GM12878 (cell line): ENCODE data around the gene C1QTNF12. TPM values are rescaled to one million over a fixed set of nuclear protein-coding genes. Genes with fewer than 3 reads are reported as not detected.

ENCODE experiments used
- ATAC-seq: fragments of 200-7000 bp; cut with Tn5 transposase; 3 replicates; pipeline ENCODE4 v1.9.1; 2020; ENCODE audit warnings: mild to moderate bottlenecking, moderate library complexity
- BruUV-seq: library from RNA; stranded (reverse); fragments of 400-500 nt; replicated peaks from 2 replicates; lab custom pipeline; 2021; lab: Mats Ljungman, UMichigan
- CTCF ChIA-PET: fragments of 300-600 bp; sonication (Branson Sonifier 250); formaldehyde crosslinking; extraction: SDS; loops from one replicate; lab custom pipeline; 2021; ENCODE audit warnings: inconsistent platforms; lab: Yijun Ruan, JAX
- POLR2A ChIA-PET: fragments of 350-600 bp; formaldehyde crosslinking; extraction: SDS; loops from one replicate; lab custom pipeline; 2021; ENCODE audit warnings: inconsistent platforms; lab: Charles Lee
- RAD21 ChIA-PET: fragments of 300-600 bp; sonication (Branson Sonifier 250); formaldehyde crosslinking; loops from one replicate; lab custom pipeline; 2023; ENCODE audit warnings: antibody characterized with exemption; ENCODE audit not compliant: unreplicated experiment; lab: Charles Lee
- SMC1A ChIA-PET: fragments of 300-600 bp; sonication (Branson Sonifier 250); formaldehyde crosslinking; loops from one replicate; lab custom pipeline; 2023; ENCODE audit not compliant: unreplicated experiment, uncharacterized antibody; lab: Charles Lee
- DNase-seq: peaks from one replicate; pipeline ENCODE4 v3.0.0-alpha.2; 2011; ENCODE audit warnings: low read depth, low spot score
- FAIRE-seq: peaks from 3 replicates; lab custom pipeline; 2011; peaks lifted over from hg19 to GRCh38; lab: Jason Lieb, UNC
- H2AFZ ChIP-seq: 2 replicates; pipeline ENCODE4 v1.6.0; 2011; ENCODE audit warnings: low read depth, low read length, control low read depth; ENCODE audit not compliant: control insufficient read depth
- H3K27ac ChIP-seq: 2 replicates; pipeline ENCODE4 v1.5.1; 2011; ENCODE audit warnings: control low read depth; ENCODE audit not compliant: control insufficient read depth, insufficient read depth
- H3K27me3 ChIP-seq, 2 experiments: replicated peaks in 1 of 2; 2 replicates each; pipeline versions ENCODE4 v1.6.0 to v1.6.1; 2011; ENCODE audit warnings: low read length in 1 of 2; ENCODE audit not compliant: control insufficient read depth in 2 of 2, insufficient read depth in 2 of 2
- H3K36me3 ChIP-seq, 2 experiments: 2 replicates each; pipeline ENCODE4 v1.5.1; 2011; ENCODE audit warnings: low read length in 1 of 2; ENCODE audit not compliant: control insufficient read depth in 2 of 2, insufficient read depth in 2 of 2
- H3K4me1 ChIP-seq: 2 replicates; pipeline ENCODE4 v1.6.1; 2011; ENCODE audit warnings: mild to moderate bottlenecking, low read length, moderate library complexity, mixed read lengths; ENCODE audit not compliant: control insufficient read depth, insufficient read depth
- H3K4me2 ChIP-seq: 2 replicates; pipeline ENCODE4 v1.6.0; 2011; ENCODE audit warnings: control low read depth; ENCODE audit not compliant: control insufficient read depth, insufficient read depth
- H3K4me3 ChIP-seq: fragments of 200-600 bp; sonication (generic); 2 replicates; pipeline ENCODE4 v1.5.1; 2016
- H3K79me2 ChIP-seq: 2 replicates; pipeline ENCODE4 v1.6.0; 2011; ENCODE audit warnings: low read length; ENCODE audit not compliant: control insufficient read depth, insufficient read depth
- H3K9ac ChIP-seq: 2 replicates; pipeline ENCODE4 v1.8.0; 2011; ENCODE audit warnings: low read length, control low read depth, mixed read lengths; ENCODE audit not compliant: control insufficient read depth, insufficient read depth
- H3K9me3 ChIP-seq: replicated peaks from 3 replicates; pipeline ENCODE4 v1.5.1; 2011; ENCODE audit warnings: mild to moderate bottlenecking, low read length; ENCODE audit not compliant: control insufficient read depth, insufficient read depth
- H4K20me1 ChIP-seq: 2 replicates; pipeline ENCODE4 v1.6.0; 2011; ENCODE audit not compliant: control insufficient read depth, insufficient read depth
- ATF7 ChIP-seq: fragments of 450-650 bp; IDR thresholded peaks from 2 replicates; pipeline ENCODE4 v1.6.1; 2016; ENCODE audit warnings: low read depth, mild to moderate bottlenecking
- EZH2 ChIP-seq: IDR thresholded peaks from 2 replicates; pipeline ENCODE4 v1.6.1; 2012; ENCODE audit warnings: low read depth, mild to moderate bottlenecking, control low read depth, inconsistent platforms, low read length, borderline replicate concordance; ENCODE audit not compliant: control insufficient read depth
- FOXM1 ChIP-seq: IDR thresholded peaks from 2 replicates; pipeline ENCODE4 v1.6.1; 2012; ENCODE audit warnings: low read depth, mild to moderate bottlenecking, inconsistent platforms, low read length, moderate library complexity
- IRF4 ChIP-seq: IDR thresholded peaks from 2 replicates; pipeline ENCODE4 v1.6.1; 2011; ENCODE audit warnings: low read depth, low read length
- JUND ChIP-seq: IDR thresholded peaks from 2 replicates; pipeline ENCODE4 v1.6.1; 2012; ENCODE audit warnings: low read depth, mild to moderate bottlenecking, low read length, improper control_type of control experiment, moderate library complexity
- KAT2A ChIP-seq: conservative IDR thresholded peaks from 2 replicates; pipeline ENCODE4 v1.6.1; 2011; ENCODE audit warnings: low read depth, low read length; ENCODE audit not compliant: control insufficient read depth
- KLF5 ChIP-seq: fragments of 450-650 bp; IDR thresholded peaks from 2 replicates; pipeline ENCODE4 v1.6.1; 2014; ENCODE audit warnings: mild to moderate bottlenecking; ENCODE audit not compliant: partially characterized antibody
- NFIC ChIP-seq: IDR thresholded peaks from 2 replicates; pipeline ENCODE4 v1.6.1; 2012; ENCODE audit warnings: low read depth, mild to moderate bottlenecking, inconsistent platforms, low read length, moderate library complexity
- NFYA ChIP-seq: IDR thresholded peaks from 2 replicates; pipeline ENCODE4 v1.6.1; 2011; ENCODE audit warnings: low read depth, mild to moderate bottlenecking, low read length, improper control_type of control experiment, borderline replicate concordance
- NR2F1 ChIP-seq: fragments of 450-650 bp; conservative IDR thresholded peaks from 2 replicates; pipeline ENCODE4 v1.6.1; 2017; ENCODE audit warnings: mild to moderate bottlenecking
- SMARCA5 ChIP-seq: fragments of 450-650 bp; IDR thresholded peaks from 2 replicates; pipeline ENCODE4 v1.6.1; 2017; ENCODE audit warnings: mild to moderate bottlenecking
- WGBS: methylation state at CpG from one replicate; pipeline ENCODE4 v1.1.6; 2016; ENCODE audit warnings: low lambda C conversion rate; ENCODE audit not compliant: insufficient replicate concordance, insufficient coverage; ENCODE audit errors: missing lambda C conversion rate; 5-methylcytosine and 5-hydroxymethylcytosine counted together
- in situ Hi-C: fragments of 300-500 bp; cut with MboI; formaldehyde crosslinking; loops from 9 replicates; pipeline ENCODE4 v1.14.3; 2018; ENCODE audit warnings: mixed read lengths
- intact Hi-C: fragments of 100-400 bp; cut with micrococcal nuclease; formaldehyde crosslinking; loops from one replicate; pipeline ENCODE4 v1.14.2; 2022; ENCODE audit not compliant: unreplicated experiment
- polyA plus RNA-seq, 11 experiments: library from polyadenylated mRNA; depleted of rRNA in 4 of 11; unstranded in 6 of 11; stranded (reverse) in 5 of 11; fragments of >200 nt; fragmentation: Nextera tagmentation in 4 of 11; fragmentation: Illumina TruSeq in 1 of 11; extraction: Ambion mirVana in 4 of 11; extraction: Trizol in 1 of 11; gene quantifications; 1 replicate in 1 of 11; 2 replicates in 10 of 11; pipeline versions ENCODE4 v1.2.1 to v1.2.3, GENCODE V29; 2011 to 2016; ENCODE audit warnings: inconsistent platforms in 2 of 11, missing spikeins in 2 of 11, low read depth in 1 of 11
- total RNA-seq, 4 experiments: library from RNA; depleted of rRNA in 3 of 4; stranded (reverse); fragments of >200 nt in 3 of 4; fragmentation: Illumina TruSeq in 1 of 4; extraction: Trizol in 1 of 4; gene quantifications; 2 replicates each; pipeline versions ENCODE4 v1.2.1 to v1.2.3, GENCODE V29; 2013 to 2021
- TF ChIP-seq, protein P1 (sequence below): fragments of 450-650 bp; IDR thresholded peaks from 2 replicates; pipeline ENCODE4 v1.6.1; 2017; ENCODE audit warnings: borderline replicate concordance
- TF ChIP-seq, protein P2 (sequence below): fragments of 150-350 bp; IDR thresholded peaks from 2 replicates; pipeline ENCODE4 v1.6.1; 2016; ENCODE audit warnings: low read depth, low read length
- TF ChIP-seq, protein P3 (sequence below): IDR thresholded peaks from 2 replicates; pipeline ENCODE4 v1.6.1; 2012; ENCODE audit warnings: low read depth, low read length, improper control_type of control experiment
- TF ChIP-seq, protein P4 (sequence below): fragments of 450-650 bp; IDR thresholded peaks from 2 replicates; pipeline ENCODE4 v1.6.1; 2017; ENCODE audit warnings: antibody characterized with exemption, mild to moderate bottlenecking, moderate library complexity

C1QTNF12 gene
- total and polyA plus RNA-seq, 10 of the 15 experiments (the other 5 are each of a cell fraction or from before 2014, with no cell fraction given): 0.17 to 1.0 (median 0.31) TPM; not detected in 5

DNA sequence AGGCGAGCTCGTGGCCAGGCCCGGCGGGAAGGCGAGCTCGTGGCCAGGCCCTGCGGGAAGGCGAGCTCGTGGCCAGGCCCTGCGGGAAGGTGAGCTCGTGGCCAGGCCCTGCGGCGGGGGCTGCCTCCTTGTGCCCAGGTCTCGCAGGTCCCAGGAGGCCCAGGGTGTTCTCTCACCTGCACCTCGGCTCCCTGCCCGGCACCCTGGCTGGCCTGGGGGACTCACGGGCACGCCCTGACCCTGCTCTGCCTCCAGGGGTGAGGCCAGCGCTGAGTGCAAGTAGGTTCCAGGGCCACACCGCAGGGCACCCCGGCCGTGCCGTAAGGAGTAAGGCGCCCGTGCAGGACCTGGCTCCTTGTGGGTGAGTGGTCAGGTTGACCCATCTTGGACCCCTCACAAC lies 19.1 kb downstream of the C1QTNF12 start:
- SMC1A ChIA-PET: no interaction called here
- no peak for ATAC-seq
- no peak for FAIRE-seq
- in situ Hi-C loops: no loop called here
- 96% methylated on average over 12 of the region's 25 CpGs for WGBS
- intact Hi-C loops: no loop called here
- POLR2A ChIA-PET: no interaction called here
- Histone ChIP-seq H3K79me2 (peaks cover 43% of the 10 kb centered on the region), H3K9ac (no peak overlapping the region), H3K27me3 (no peaks in the 10 kb centered on the region), H3K4me1 (peaks cover 4% of the 10 kb centered on the region), H3K4me2 (no peak overlapping the region), H4K20me1 (no peaks in the 10 kb centered on the region), H3K9me3 (no peaks in the 10 kb centered on the region), H3K4me3 (no peak overlapping the region), H3K27ac (no peak overlapping the region), H3K36me3 (peaks cover 4 to 39% of the 10 kb centered on the region in 2 experiments; a peak in 3 of 4 replicates), H2AFZ (no peak overlapping the region)
- CTCF ChIA-PET: interaction anchor here (1.2 kb wide), 1 partner anchor 105 kb away, joined by 5 read pairs; no protein-coding TSS in a partner anchor
- no peak for DNase-seq
- BruUV-seq: no TSS peak
- RAD21 ChIA-PET: no interaction called here
- TF ChIP-seq KAT2A (no peak), SMARCA5 (no peak), JUND (no peak), NFYA (no peak), FOXM1 (no peak), IRF4 (no peak), KLF5 (no peak), EZH2 (no peak), ATF7 (no peak), NFIC (no peak), NR2F1 (no peak)
- TF ChIP-seq, protein P1, sequence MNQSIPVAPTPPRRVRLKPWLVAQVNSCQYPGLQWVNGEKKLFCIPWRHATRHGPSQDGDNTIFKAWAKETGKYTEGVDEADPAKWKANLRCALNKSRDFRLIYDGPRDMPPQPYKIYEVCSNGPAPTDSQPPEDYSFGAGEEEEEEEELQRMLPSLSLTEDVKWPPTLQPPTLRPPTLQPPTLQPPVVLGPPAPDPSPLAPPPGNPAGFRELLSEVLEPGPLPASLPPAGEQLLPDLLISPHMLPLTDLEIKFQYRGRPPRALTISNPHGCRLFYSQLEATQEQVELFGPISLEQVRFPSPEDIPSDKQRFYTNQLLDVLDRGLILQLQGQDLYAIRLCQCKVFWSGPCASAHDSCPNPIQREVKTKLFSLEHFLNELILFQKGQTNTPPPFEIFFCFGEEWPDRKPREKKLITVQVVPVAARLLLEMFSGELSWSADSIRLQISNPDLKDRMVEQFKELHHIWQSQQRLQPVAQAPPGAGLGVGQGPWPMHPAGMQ: no peak
- TF ChIP-seq, protein P2, sequence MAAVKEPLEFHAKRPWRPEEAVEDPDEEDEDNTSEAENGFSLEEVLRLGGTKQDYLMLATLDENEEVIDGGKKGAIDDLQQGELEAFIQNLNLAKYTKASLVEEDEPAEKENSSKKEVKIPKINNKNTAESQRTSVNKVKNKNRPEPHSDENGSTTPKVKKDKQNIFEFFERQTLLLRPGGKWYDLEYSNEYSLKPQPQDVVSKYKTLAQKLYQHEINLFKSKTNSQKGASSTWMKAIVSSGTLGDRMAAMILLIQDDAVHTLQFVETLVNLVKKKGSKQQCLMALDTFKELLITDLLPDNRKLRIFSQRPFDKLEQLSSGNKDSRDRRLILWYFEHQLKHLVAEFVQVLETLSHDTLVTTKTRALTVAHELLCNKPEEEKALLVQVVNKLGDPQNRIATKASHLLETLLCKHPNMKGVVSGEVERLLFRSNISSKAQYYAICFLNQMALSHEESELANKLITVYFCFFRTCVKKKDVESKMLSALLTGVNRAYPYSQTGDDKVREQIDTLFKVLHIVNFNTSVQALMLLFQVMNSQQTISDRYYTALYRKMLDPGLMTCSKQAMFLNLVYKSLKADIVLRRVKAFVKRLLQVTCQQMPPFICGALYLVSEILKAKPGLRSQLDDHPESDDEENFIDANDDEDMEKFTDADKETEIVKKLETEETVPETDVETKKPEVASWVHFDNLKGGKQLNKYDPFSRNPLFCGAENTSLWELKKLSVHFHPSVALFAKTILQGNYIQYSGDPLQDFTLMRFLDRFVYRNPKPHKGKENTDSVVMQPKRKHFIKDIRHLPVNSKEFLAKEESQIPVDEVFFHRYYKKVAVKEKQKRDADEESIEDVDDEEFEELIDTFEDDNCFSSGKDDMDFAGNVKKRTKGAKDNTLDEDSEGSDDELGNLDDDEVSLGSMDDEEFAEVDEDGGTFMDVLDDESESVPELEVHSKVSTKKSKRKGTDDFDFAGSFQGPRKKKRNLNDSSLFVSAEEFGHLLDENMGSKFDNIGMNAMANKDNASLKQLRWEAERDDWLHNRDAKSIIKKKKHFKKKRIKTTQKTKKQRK: no peak
- TF ChIP-seq, protein P3, sequence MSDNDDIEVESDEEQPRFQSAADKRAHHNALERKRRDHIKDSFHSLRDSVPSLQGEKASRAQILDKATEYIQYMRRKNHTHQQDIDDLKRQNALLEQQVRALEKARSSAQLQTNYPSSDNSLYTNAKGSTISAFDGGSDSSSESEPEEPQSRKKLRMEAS: no peak
- TF ChIP-seq, protein P4, sequence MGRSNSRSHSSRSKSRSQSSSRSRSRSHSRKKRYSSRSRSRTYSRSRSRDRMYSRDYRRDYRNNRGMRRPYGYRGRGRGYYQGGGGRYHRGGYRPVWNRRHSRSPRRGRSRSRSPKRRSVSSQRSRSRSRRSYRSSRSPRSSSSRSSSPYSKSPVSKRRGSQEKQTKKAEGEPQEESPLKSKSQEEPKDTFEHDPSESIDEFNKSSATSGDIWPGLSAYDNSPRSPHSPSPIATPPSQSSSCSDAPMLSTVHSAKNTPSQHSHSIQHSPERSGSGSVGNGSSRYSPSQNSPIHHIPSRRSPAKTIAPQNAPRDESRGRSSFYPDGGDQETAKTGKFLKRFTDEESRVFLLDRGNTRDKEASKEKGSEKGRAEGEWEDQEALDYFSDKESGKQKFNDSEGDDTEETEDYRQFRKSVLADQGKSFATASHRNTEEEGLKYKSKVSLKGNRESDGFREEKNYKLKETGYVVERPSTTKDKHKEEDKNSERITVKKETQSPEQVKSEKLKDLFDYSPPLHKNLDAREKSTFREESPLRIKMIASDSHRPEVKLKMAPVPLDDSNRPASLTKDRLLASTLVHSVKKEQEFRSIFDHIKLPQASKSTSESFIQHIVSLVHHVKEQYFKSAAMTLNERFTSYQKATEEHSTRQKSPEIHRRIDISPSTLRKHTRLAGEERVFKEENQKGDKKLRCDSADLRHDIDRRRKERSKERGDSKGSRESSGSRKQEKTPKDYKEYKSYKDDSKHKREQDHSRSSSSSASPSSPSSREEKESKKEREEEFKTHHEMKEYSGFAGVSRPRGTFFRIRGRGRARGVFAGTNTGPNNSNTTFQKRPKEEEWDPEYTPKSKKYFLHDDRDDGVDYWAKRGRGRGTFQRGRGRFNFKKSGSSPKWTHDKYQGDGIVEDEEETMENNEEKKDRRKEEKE: no peak
